Testis (tissue), 3 donors: ENCODE data around the gene SETD1B. TPM values are rescaled to one million over a fixed set of nuclear protein-coding genes. Genes with fewer than 3 reads are reported as not detected.

ENCODE experiments used
- DNase-seq: peaks from one replicate; pipeline ENCODE4 v3.0.0-alpha.2; 2019
- H3K27ac ChIP-seq, 2 donors: fragments of 200-600 bp; sonication (generic); one replicate each; pipeline ENCODE4 v1.5.1; 2019
- H3K27me3 ChIP-seq: fragments of 200-600 bp; sonication (generic); one replicate; pipeline ENCODE4 v1.5.1; 2019
- H3K36me3 ChIP-seq: fragments of 200-600 bp; sonication (generic); one replicate; pipeline ENCODE4 v1.5.1; 2017; ENCODE audit warnings: low read depth; ENCODE audit errors: missing control alignments
- H3K4me1 ChIP-seq: fragments of 200-600 bp; sonication (generic); one replicate; pipeline ENCODE4 v1.5.1; 2019
- H3K4me3 ChIP-seq, 2 donors: fragments of 200-600 bp; sonication (generic); one replicate each; pipeline ENCODE4 v1.5.1; 2017 to 2019
- H3K9me3 ChIP-seq: fragments of 200-600 bp; sonication (generic); one replicate; pipeline ENCODE4 v1.5.1; 2017
- CTCF ChIP-seq, 3 experiments: fragments of 450-650 bp in 2 of 3; fragments of 200-600 bp in 1 of 3; sonication (generic) in 1 of 3; IDR thresholded peaks; one replicate each; pipeline ENCODE4 v1.5.1; 2016 to 2019; ENCODE audit warnings: antibody characterized with exemption in 3 of 3, mild to moderate bottlenecking in 2 of 3, moderate library complexity in 1 of 3
- POLR2A ChIP-seq: fragments of 450-650 bp; IDR thresholded peaks from one replicate; pipeline ENCODE4 v1.6.1; 2017; ENCODE audit warnings: antibody characterized with exemption, mild to moderate bottlenecking, moderate library complexity
- WGBS, 2 donors: methylation state at CpG; one replicate each; pipeline ENCODE4 v1.1.5; 2018; 5-methylcytosine and 5-hydroxymethylcytosine counted together
- intact Hi-C: fragments of 100-400 bp; cut with DNase I; formaldehyde crosslinking; loops from one replicate; pipeline ENCODE4 v1.15.1; 2023; ENCODE audit warnings: low total_unique reads
- polyA plus RNA-seq: library from polyadenylated mRNA; stranded (reverse); fragments of 350-450 nt; fragmentation: Illumina TruSeq; extraction: RNeasy Lipid Tissue Mini Kit (QIAGEN cat#74804); gene quantifications from one replicate; pipeline ENCODE4 v1.2.3, GENCODE V29; 2014; ENCODE audit warnings: low read depth, low replicate concordance; ENCODE audit not compliant: insufficient read depth
- total RNA-seq, 2 donors: library from RNA; depleted of rRNA; stranded (reverse); fragments of >200 nt; gene quantifications; one replicate each; pipeline ENCODE4 v1.2.3, GENCODE V29; 2016

The SETD1B gene
- total and polyA plus RNA-seq, 3 donors from 2014 or later = 18.9 to 23.3 (median 23.1) TPM

- Histone ChIP-seq H3K27me3 (no peaks in the 10 kb centered on the region), H3K9me3 (no peaks in the 10 kb centered on the region), H3K4me1 (peaks cover 33% of the 10 kb centered on the region), H3K36me3 (no peaks in the 10 kb centered on the region), H3K4me3 (peak overlapping the region; percentile 50 to 74), H3K27ac (peak overlapping the region; percentile 63 to 64)
- 8 to 19% methylated on average over 11 to 24 of the region's 26 CpGs for WGBS, 2 donors
- intact Hi-C loops = no loop called here
- peak; percentile 82 for DNase-seq
- no peak for TF ChIP-seq CTCF (IDR thresholded peaks at IDR 0.05)
- TF ChIP-seq POLR2A = no peak
Observed at GRCh38 chr12:121812320-121812871, 8.6 kb downstream of the SETD1B start.

GRCh38 chr12:121812921-121813896, 9.4 kb downstream of the SETD1B start:
- H3K4me1 ChIP-seq = peaks cover 33% of the 10 kb centered on the region
- H3K27ac ChIP-seq = no peak overlapping the region
- DNase-seq = peak; percentile 65
- H3K27me3 ChIP-seq = no peaks in the 10 kb centered on the region
- 19 to 21% methylated on average over 25 of the region's 25 CpGs for WGBS, 2 donors
- peak overlapping the region in 1 of 2 donors; percentile 74 for H3K4me3 ChIP-seq
- TF ChIP-seq CTCF (IDR thresholded peaks at IDR 0.05) = no peak
- TF ChIP-seq POLR2A = no peak
- H3K9me3 ChIP-seq = no peaks in the 10 kb centered on the region
- H3K36me3 ChIP-seq = no peaks in the 10 kb centered on the region
- intact Hi-C loops = no loop called here

GRCh38 chr12:121813951-121814350, 10.1 kb downstream of the SETD1B start:
- no peak for DNase-seq
- WGBS, 2 donors = 67 to 85% methylated on average over 10 to 11 of the region's 14 CpGs
- Histone ChIP-seq H3K27me3 (no peaks in the 10 kb centered on the region), H3K4me3 (no peak overlapping the region), H3K9me3 (no peaks in the 10 kb centered on the region), H3K4me1 (peaks cover 33% of the 10 kb centered on the region), H3K36me3 (no peaks in the 10 kb centered on the region), H3K27ac (no peak overlapping the region)
- no peak for TF ChIP-seq POLR2A
- TF ChIP-seq CTCF (IDR thresholded peaks at IDR 0.05) = no peak
- intact Hi-C loops = no loop called here

GRCh38 chr12:121814429-121815119, 10.8 kb downstream of the SETD1B start:
- no peaks in the 10 kb centered on the region for H3K9me3 ChIP-seq
- peaks cover 33% of the 10 kb centered on the region for H3K4me1 ChIP-seq
- H3K4me3 ChIP-seq = no peak overlapping the region
- TF ChIP-seq POLR2A (no peak), CTCF (IDR thresholded peaks at IDR 0.05) (no peak)
- DNase-seq = no peak
- no peaks in the 10 kb centered on the region for H3K27me3 ChIP-seq
- H3K36me3 ChIP-seq = no peaks in the 10 kb centered on the region
- intact Hi-C loops = no loop called here
- WGBS, 2 donors = 93 to 96% methylated on average over 4 to 29 of the region's 31 CpGs
- H3K27ac ChIP-seq = no peak overlapping the region
